Cardiac muscle cell (in vitro differentiated cells and primary cell): ENCODE results near the gene SAT2. TPM values are rescaled to one million over a fixed set of nuclear protein-coding genes. Genes with fewer than 3 reads are reported as not detected.

Source experiments
- DNase-seq, 2 donors: peaks; one replicate each; pipeline versions ENCODE4 v3.0.0 to v3.0.0-alpha.2; 2010 to 2017; ENCODE audit warnings: low read depth in 1 of 2, low spot score in 1 of 2
- H3K27ac ChIP-seq: fragments of 200-600 bp; sonication (generic); 2 replicates; pipeline ENCODE4 v1.5.1; 2016
- H3K27me3 ChIP-seq: fragments of 200-600 bp; sonication (generic); 2 replicates; pipeline ENCODE4 v1.6.0; 2016; ENCODE audit warnings: control low read depth
- H3K36me3 ChIP-seq: fragments of 200-600 bp; sonication (generic); 2 replicates; pipeline ENCODE4 v1.5.1; 2016; ENCODE audit warnings: control low read depth
- H3K4me1 ChIP-seq: fragments of 200-600 bp; sonication (generic); 2 replicates; pipeline ENCODE4 v1.8.1; 2017; ENCODE audit warnings: low read depth, mild to moderate bottlenecking, mixed run types
- H3K4me3 ChIP-seq: fragments of 200-600 bp; sonication (generic); 2 replicates; pipeline ENCODE4 v1.5.1; 2016; ENCODE audit warnings: mild to moderate bottlenecking
- H3K9me3 ChIP-seq: fragments of 200-600 bp; sonication (generic); 2 replicates; pipeline ENCODE4 v1.5.1; 2017; ENCODE audit warnings: low read depth, mild to moderate bottlenecking, control low read depth
- CTCF ChIP-seq: IDR thresholded peaks from 2 replicates; pipeline ENCODE4 v1.5.1; 2012; ENCODE audit warnings: low read depth, mild to moderate bottlenecking, low read length
- polyA plus RNA-seq: library from polyadenylated mRNA; unstranded; fragments of >200 nt; fragmentation: Nextera tagmentation; extraction: Ambion mirVana; gene quantifications from 2 replicates; pipeline ENCODE4 v1.2.1, GENCODE V29; 2016
- total RNA-seq: library from RNA; depleted of rRNA; stranded (reverse); fragments of >200 nt; gene quantifications from 2 replicates; pipeline ENCODE4 v1.2.3, GENCODE V29; 2016

SAT2 gene
- total and polyA plus RNA-seq, 2 experiments from 2014 or later: 142 to 143 TPM

- no peak for TF ChIP-seq CTCF
- H3K9me3 ChIP-seq: no peaks in the 10 kb centered on the region
- peaks cover 51% of the 10 kb centered on the region for H3K36me3 ChIP-seq
- no peak overlapping the region for H3K27ac ChIP-seq
- H3K4me1 ChIP-seq: no peaks in the 10 kb centered on the region
- no peak for DNase-seq
- H3K27me3 ChIP-seq: no peaks in the 10 kb centered on the region
- no peak overlapping the region for H3K4me3 ChIP-seq
These were observed 34.3 kb downstream of the SAT2 start for GRCh38 chr17:7593296-7593695.

GRCh38 chr17:7592422-7593021 lies 35.1 kb downstream of the SAT2 start:
- Histone ChIP-seq H3K27me3 (no peaks in the 10 kb centered on the region), H3K27ac (no peak overlapping the region), H3K36me3 (peaks cover 51% of the 10 kb centered on the region), H3K9me3 (no peaks in the 10 kb centered on the region), H3K4me3 (no peak overlapping the region), H3K4me1 (no peaks in the 10 kb centered on the region)
- TF ChIP-seq CTCF: no peak
- DNase-seq: no peak

- Histone ChIP-seq H3K27ac (peak overlapping the region; percentile 57), H3K27me3 (no peaks in the 10 kb centered on the region), H3K9me3 (no peaks in the 10 kb centered on the region), H3K36me3 (peaks cover 45% of the 10 kb centered on the region), H3K4me3 (no peak overlapping the region), H3K4me1 (no peaks in the 10 kb centered on the region)
- no peak for DNase-seq
- no peak for TF ChIP-seq CTCF
These were observed 36.0 kb downstream of the SAT2 start for GRCh38 chr17:7591596-7591995.

- Histone ChIP-seq H3K36me3 (peaks cover 37% of the 10 kb centered on the region), H3K27me3 (no peaks in the 10 kb centered on the region), H3K4me3 (no peak overlapping the region), H3K9me3 (no peaks in the 10 kb centered on the region), H3K4me1 (no peaks in the 10 kb centered on the region), H3K27ac (peak overlapping the region; percentile 57)
- DNase-seq: no peak
- TF ChIP-seq CTCF: no peak
These were observed 36.9 kb downstream of the SAT2 start for GRCh38 chr17:7590743-7591142.

- Histone ChIP-seq H3K4me1 (no peaks in the 10 kb centered on the region), H3K4me3 (no peak within 1 kb of the TSS), H3K36me3 (peaks cover 31% of the 10 kb centered on the region), H3K9me3 (no peaks in the 10 kb centered on the region), H3K27me3 (no peaks in the 10 kb centered on the region), H3K27ac (peak within 1 kb of the TSS; percentile 57)
- no peak for TF ChIP-seq CTCF
- no peak for DNase-seq
These were observed 37.5 kb downstream of the SAT2 start, which contains the start of gene SOX15 for GRCh38 chr17:7589891-7590691. SOX15 (minus strand) TSS chr17:7590094; CDS start chr17:7589676, 418 bp downstream.
